Measurements from ENCODE around the gene C9orf43.

Gene C9orf43

DNA sequence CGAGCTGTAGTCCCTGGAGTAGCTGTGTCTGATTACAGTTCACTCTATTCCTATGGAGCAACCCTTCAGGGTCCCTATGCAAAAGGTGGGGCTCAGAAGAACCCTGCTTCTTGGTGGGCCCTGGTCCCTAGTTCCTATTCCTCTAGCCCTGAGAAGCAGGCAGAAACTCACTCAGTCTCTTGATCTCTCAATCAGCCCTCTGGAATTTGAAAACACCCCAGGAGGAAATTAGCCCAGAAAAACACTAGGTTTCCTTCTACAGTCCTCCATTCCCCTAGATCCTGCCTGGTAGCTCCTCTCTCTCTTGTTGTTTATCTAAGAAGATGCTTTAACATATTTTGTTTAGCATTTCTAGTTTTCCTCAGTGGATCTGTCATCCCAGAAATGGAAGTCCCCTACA lies 60.6 kb downstream of the C9orf43 start:
- DNase-seq = no peak

DNA sequence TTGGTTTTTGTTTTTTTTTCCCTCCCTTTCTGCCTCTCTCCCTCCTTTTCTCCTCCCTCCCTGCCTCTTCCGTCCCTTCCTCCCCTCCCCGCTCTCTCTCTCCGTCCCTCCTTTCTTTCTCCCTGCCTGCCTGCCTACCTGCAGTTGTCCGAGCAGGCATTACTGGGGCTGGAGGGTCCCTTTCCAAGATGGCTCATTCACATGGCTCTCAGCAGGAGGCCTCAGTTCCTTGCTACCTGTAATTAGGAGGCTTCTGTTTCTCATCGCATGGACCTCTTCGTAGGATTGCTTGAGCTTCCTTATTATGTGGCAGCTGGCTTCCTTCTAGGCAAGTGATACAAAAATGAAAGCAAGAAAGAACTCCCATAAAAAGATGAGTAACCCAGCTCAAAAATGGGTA lies 61.0 kb downstream of the C9orf43 start:
- no peak for DNase-seq

DNA sequence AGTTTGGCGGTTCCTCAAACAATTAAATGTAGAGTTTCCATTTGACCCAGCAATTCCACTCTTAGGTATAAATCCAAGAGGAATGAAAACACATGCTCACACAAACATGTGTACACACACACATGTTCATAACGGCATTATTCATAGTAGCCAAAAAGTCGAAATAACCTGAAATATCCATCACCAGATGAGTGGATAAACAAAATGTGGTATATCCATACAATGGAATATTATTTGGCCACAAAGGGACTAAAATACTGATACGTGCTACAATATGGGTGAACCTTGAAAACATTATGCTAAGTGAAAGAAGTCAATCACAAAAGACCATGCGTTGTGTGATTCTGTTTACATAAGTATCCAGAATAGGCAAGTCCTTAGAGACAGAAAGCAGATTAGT lies 61.7 kb downstream of the C9orf43 start:
- DNase-seq = no peak

DNA sequence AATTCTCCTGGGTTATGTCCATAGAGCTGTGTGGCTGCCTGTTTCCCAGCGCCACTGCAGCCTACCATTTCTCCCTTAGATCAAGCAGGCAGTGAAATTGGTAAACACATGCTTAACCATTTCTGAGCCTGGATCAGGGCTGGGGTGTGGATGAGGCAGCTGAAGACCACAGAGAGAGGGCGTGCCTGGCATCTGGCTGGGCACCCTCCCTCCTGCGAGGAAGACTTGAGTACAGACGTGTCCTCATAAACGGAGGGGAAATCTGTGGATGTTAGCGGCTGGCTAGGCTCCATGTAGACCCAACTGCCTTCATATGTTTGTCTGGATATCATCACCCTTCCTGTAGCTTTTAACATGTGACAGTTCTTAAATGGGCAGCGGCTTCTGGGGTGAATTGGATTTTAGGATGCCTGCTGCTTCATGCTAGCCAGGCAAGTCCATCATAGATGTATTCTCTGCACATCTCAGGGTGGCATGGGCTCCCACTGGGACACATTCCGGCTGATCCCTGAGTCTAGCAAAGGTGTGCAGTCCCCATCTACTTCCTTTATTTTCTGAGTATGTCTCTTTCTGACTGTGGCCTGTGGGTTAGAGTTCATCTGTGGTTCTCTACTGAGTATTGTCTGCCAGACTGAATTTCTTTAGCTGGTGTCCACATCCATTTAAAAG lies 63.9 kb downstream of the C9orf43 start:
- DNase-seq = no peak

DNA sequence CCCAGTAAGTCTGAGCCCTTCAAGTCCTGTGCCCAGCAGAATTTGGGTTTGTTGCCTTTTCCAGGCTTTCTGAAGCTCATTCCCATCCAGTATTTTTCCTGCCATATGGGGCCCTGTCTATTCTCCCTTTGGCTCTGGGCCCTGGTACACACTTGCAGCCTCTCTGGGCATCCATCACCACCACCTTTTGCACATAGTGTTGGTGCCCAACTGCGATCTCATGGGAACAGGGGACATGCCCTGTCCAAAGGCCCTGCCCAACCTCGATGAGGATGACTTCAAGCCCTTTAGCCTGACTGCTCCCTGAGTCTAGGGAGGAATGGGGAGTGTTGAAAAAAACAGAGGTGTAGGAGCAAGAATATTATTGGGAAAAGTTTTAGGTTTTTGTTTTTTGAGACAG lies 64.5 kb downstream of the C9orf43 start:
- no peak for DNase-seq

GRCh38 chr9:113475992-113476391 lies 65.4 kb downstream of the C9orf43 start:
- no peak for DNase-seq

- no peak for DNase-seq
Observed at GRCh38 chr9:113476511-113476916, 66.0 kb downstream of the C9orf43 start.

DNA sequence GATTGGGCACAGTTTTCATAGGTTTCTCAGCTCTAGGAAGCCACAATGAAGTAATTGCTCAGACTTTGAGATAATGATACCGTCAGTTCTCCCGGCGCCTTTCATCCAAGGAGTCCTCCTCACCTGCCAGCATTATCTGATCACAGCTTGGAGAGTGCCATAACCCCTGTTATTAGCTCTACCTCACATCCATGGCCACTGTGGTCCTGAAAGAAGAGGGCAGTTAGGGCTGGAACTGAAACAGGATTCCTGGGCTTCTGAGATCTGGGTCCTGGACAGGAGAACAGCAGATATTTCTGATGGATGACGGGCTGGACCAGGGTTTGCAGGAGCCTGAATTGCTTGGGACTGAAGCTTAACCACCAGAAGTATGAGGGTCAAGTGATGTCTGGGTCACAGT lies 66.5 kb downstream of the C9orf43 start:
- DNase-seq = no peak

GRCh38 chr9:113477661-113478060 lies 67.1 kb downstream of the C9orf43 start:
- DNase-seq = no peak

DNA sequence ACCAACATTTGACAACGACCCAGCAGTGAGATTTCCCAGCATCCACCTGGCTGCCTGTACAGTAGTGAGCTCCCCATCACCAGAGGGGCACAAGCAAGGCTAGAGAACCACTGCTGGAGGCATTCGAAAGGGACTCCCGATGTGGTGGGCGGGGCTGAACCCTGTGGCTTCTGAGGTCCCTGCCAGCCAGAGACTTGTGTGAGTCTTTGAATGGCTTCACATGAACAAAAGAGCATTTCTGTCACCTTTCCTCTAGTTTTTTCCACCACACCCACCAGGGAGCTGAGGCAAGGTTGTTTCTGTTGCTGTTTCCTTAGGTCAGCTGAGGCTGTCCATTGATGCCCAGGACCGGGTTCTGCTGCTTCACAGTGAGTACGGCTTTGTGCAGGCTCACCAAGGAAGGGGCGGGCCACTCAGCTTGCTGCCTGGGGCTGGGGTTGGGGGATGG lies 68.7 kb downstream of the C9orf43 start:
- no peak for DNase-seq

All from NCI-H2227 treated with DMSO at 0.1 percent for 48 hours (cell line).